ENCODE measurements around the gene AGMAT.

The AGMAT gene

GRCh38 chr1:15573477-15573876, 11.4 kb downstream of the AGMAT start:
- DNase-seq (ENCODE audit: low read depth): no peak
- H3K4me3 ChIP-seq (ENCODE audit: low read depth, low read length): no peak overlapping the region
- TF ChIP-seq CTCF (IDR thresholded peaks at IDR 0.05; ENCODE audit: low read depth, low read length, missing control alignments): no peak

GRCh38 chr1:15571266-15571665, 13.6 kb downstream of the AGMAT start:
- no peak overlapping the region for H3K4me3 ChIP-seq (ENCODE audit: low read depth, low read length)
- no peak for TF ChIP-seq CTCF (IDR thresholded peaks at IDR 0.05; ENCODE audit: low read depth, low read length, missing control alignments)
- DNase-seq (ENCODE audit: low read depth): no peak

GRCh38 chr1:15570861-15571260, 14.0 kb downstream of the AGMAT start:
- H3K4me3 ChIP-seq (ENCODE audit: low read depth, low read length): no peak overlapping the region
- no peak for TF ChIP-seq CTCF (IDR thresholded peaks at IDR 0.05; ENCODE audit: low read depth, low read length, missing control alignments)
- DNase-seq (ENCODE audit: low read depth): no peak

- H3K4me3 ChIP-seq (ENCODE audit: low read depth, low read length): no peak overlapping the region
- DNase-seq (ENCODE audit: low read depth): no peak
- TF ChIP-seq CTCF (IDR thresholded peaks at IDR 0.05; ENCODE audit: low read depth, low read length, missing control alignments): no peak
Measured at GRCh38 chr1:15568387-15569073, 16.3 kb downstream of the AGMAT start.

- no peak for TF ChIP-seq CTCF (IDR thresholded peaks at IDR 0.05; ENCODE audit: low read depth, low read length, missing control alignments)
- H3K4me3 ChIP-seq (ENCODE audit: low read depth, low read length): no peak overlapping the region
- DNase-seq (ENCODE audit: low read depth): no peak
Measured at GRCh38 chr1:15559189-15559810, 25.6 kb downstream of the AGMAT start.

- DNase-seq (ENCODE audit: low read depth): no peak
- no peak for TF ChIP-seq CTCF (IDR thresholded peaks at IDR 0.05; ENCODE audit: low read depth, low read length, missing control alignments)
- H3K4me3 ChIP-seq (ENCODE audit: low read depth, low read length): no peak overlapping the region
Measured at GRCh38 chr1:15558516-15558915, 26.3 kb downstream of the AGMAT start.

- DNase-seq (ENCODE audit: low read depth): no peak
Measured at GRCh38 chr1:15557594-15557993, 27.3 kb downstream of the AGMAT start.

More at GRCh38 chr1:15557594-15557993, 27.3 kb downstream of the AGMAT start:
- no peak for TF ChIP-seq CTCF (IDR thresholded peaks at IDR 0.05; ENCODE audit: low read depth, low read length, missing control alignments)
- no peak overlapping the region for H3K4me3 ChIP-seq (ENCODE audit: low read depth, low read length)

All from GM12864 (cell line).